Lower leg skin (tissue), 4 donors: ENCODE results near the gene TSHB. TPM values are rescaled to one million over a fixed set of nuclear protein-coding genes. Genes with fewer than 3 reads are reported as not detected.

Source experiments
- DNase-seq, 2 donors: peaks; one replicate each; pipeline ENCODE4 v3.0.0-alpha.2; 2019; ENCODE audit warnings: low spot score in 2 of 2
- H3K4me3 ChIP-seq: fragments of 200-600 bp; sonication (generic); 2 replicates; pipeline ENCODE4 v1.5.1; 2017; ENCODE audit warnings: mild to moderate bottlenecking, low read depth; ENCODE audit not compliant: poor library complexity, severe bottlenecking
- POLR2A ChIP-seq, 2 donors: fragments of 450-650 bp; IDR thresholded peaks; one replicate each; pipeline ENCODE4 v1.6.1; 2016 to 2017; ENCODE audit warnings: antibody characterized with exemption in 2 of 2, mild to moderate bottlenecking in 1 of 2, moderate library complexity in 1 of 2
- WGBS, 2 donors: methylation state at CpG; one replicate each; pipeline ENCODE4 v1.1.5; 2018; 5-methylcytosine and 5-hydroxymethylcytosine counted together
- intact Hi-C: fragments of 100-400 bp; cut with DNase I; formaldehyde crosslinking; loops from one replicate; pipeline ENCODE4 v1.15.0; 2023; ENCODE audit warnings: low total_unique reads
- total RNA-seq, 4 donors: library from RNA; depleted of rRNA; stranded (reverse); fragments of >200 nt; gene quantifications; one replicate each; pipeline ENCODE4 v1.1.0, GENCODE V29; 2016
- TF ChIP-seq, protein P1 (sequence below), 3 donors: fragments of 450-650 bp; IDR thresholded peaks; one replicate each; pipeline ENCODE4 v1.5.1; 2016; ENCODE audit warnings: antibody characterized with exemption in 3 of 3, mild to moderate bottlenecking in 3 of 3, moderate library complexity in 2 of 3

The TSHB gene
- total RNA-seq, 4 donors from 2014 or later = not detected

GRCh38 chr1:115052454-115053083, 22.9 kb downstream of the TSHB start:
- intact Hi-C loops = no loop called here
- peak in 1 of 2 donors; percentile 56 for DNase-seq
- TF ChIP-seq, protein P1, sequence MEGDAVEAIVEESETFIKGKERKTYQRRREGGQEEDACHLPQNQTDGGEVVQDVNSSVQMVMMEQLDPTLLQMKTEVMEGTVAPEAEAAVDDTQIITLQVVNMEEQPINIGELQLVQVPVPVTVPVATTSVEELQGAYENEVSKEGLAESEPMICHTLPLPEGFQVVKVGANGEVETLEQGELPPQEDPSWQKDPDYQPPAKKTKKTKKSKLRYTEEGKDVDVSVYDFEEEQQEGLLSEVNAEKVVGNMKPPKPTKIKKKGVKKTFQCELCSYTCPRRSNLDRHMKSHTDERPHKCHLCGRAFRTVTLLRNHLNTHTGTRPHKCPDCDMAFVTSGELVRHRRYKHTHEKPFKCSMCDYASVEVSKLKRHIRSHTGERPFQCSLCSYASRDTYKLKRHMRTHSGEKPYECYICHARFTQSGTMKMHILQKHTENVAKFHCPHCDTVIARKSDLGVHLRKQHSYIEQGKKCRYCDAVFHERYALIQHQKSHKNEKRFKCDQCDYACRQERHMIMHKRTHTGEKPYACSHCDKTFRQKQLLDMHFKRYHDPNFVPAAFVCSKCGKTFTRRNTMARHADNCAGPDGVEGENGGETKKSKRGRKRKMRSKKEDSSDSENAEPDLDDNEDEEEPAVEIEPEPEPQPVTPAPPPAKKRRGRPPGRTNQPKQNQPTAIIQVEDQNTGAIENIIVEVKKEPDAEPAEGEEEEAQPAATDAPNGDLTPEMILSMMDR (IDR thresholded peaks at IDR 0.05) = peak in 1 of 3 donors; percentile 61
- TF ChIP-seq POLR2A (IDR thresholded peaks at IDR 0.05) = no peak
- 43 to 45% methylated on average over 9 of the region's 9 CpGs for WGBS, 2 donors
- H3K4me3 ChIP-seq = no peak overlapping the region

DNA sequence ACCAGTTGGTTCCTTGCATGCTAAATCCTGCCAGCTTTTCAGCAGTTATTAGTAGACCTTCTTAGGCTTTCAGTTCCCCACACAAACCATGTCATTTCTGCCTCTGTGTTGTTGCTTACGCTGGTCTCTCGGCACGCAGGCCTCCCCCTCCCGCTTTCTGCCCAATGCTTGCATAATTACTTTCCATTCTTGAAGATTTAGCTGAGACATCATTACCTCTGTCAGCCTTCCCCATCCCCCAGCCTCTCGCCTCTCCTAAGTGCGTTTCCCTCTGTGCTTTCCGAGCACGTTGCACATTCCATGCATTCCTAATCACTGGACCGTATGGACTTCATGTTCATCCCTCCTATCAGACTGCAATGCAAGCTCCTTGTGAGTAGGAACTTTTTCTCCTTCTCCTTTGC, 26.8 kb downstream of the TSHB start:
- TF ChIP-seq POLR2A (IDR thresholded peaks at IDR 0.05) = no peak
- TF ChIP-seq, protein P1 (IDR thresholded peaks at IDR 0.05) = no peak
- intact Hi-C loops = no loop called here
- no peak for DNase-seq
- 51 to 68% methylated on average over 9 of the region's 9 CpGs for WGBS, 2 donors
- no peak overlapping the region for H3K4me3 ChIP-seq

- no peak overlapping the region for H3K4me3 ChIP-seq
- WGBS, 2 donors = 55 to 59% methylated on average over 6 of the region's 6 CpGs
- no peak for DNase-seq
- no peak for TF ChIP-seq POLR2A (IDR thresholded peaks at IDR 0.05)
- TF ChIP-seq, protein P1 (IDR thresholded peaks at IDR 0.05) = no peak
- intact Hi-C loops = no loop called here
Measured at GRCh38 chr1:115057661-115058254, 28.1 kb downstream of the TSHB start.

DNA sequence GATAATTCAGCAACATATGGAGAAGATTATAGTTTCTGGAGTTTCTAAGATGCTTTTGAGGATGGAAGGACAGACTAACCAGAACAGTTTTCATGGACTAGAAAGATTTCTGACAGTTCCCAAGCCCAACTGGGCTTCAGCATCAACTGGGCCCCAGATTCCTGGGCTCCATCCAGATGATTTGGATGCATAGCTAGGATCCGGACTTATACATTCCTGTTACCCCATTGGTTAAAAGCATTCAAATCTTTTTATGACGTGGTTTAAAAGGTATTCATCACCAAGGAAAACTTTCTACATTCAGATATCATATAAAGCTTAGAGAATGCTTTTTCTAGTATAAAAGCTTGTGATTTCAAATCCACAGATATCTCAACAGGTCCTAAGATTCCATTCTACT, 29.7 kb downstream of the TSHB start:
- TF ChIP-seq, protein P1 (IDR thresholded peaks at IDR 0.05) = no peak
- no peak for TF ChIP-seq POLR2A (IDR thresholded peaks at IDR 0.05)
- no peak for DNase-seq
- H3K4me3 ChIP-seq = no peak overlapping the region
- intact Hi-C loops = no loop called here
- WGBS, 2 donors = 46 to 47% methylated on average over 2 of the region's 2 CpGs

- DNase-seq = no peak
- TF ChIP-seq POLR2A (IDR thresholded peaks at IDR 0.05) = no peak
- TF ChIP-seq, protein P1 (IDR thresholded peaks at IDR 0.05) = no peak
- H3K4me3 ChIP-seq = no peak overlapping the region
- intact Hi-C loops = no loop called here
- WGBS, 2 donors = 62 to 70% methylated on average over 4 of the region's 4 CpGs
Measured at GRCh38 chr1:115060501-115060900, 30.9 kb downstream of the TSHB start.
